ENCODE data around the gene MGAM2. TPM values are rescaled to one million over a fixed set of nuclear protein-coding genes. Genes with fewer than 3 reads are reported as not detected.
A peak's percentile ranks its signal among the peaks of the same experiment; 100 is the strongest.

MGAM2 gene
- total and polyA plus RNA-seq, 10 of the 15 experiments (the other 5 are each of a cell fraction or from before 2014, with no cell fraction given), result 0.01 to 0.16 (median 0.03) TPM; not detected in 6

DNA sequence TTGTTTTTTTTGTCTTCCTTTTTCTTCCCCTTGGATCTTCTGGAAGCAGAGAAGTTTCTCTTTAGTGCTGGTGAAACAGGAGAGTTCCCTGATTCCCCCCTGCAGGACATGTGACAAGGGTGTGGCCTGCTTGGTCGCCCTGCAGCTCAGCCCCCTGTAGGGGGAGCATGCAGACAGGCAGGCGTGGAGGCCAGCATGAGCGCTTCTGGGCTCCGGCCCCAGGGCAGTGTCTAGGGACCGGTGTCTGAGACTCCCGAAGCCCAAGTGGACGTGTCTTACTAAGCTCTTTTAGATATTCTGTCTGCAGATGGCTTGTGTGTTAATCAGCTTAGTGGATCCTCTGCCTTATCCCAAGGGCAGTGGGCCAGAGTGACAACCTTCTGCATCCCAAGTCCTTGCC, 120.2 kb downstream of the MGAM2 start:
- TF ChIP-seq SPI1 (IDR thresholded peaks at IDR 0.05; ENCODE audit: borderline replicate concordance, insufficient read depth, low read depth, low read length) (no peak), CTCF (IDR thresholded peaks at IDR 0.05 in 2 of 3, conservative IDR thresholded peaks at IDR 0.05 in 1 of 3; ENCODE audit: control insufficient read depth in 2 of 3, extremely low read depth in 1 of 3, insufficient read depth in 1 of 3, low read depth in 3 of 3, low read length in 3 of 3) (peak in 1 of 3 experiments; percentile 27; a peak in 2 of 6 replicates), RUNX3 (IDR thresholded peaks at IDR 0.05; ENCODE audit: low read length) (no peak)
- intact Hi-C loops (cut with micrococcal nuclease; ENCODE audit: unreplicated experiment), result no loop called here
- in situ Hi-C loops (cut with MboI), result no loop called here
- Histone ChIP-seq H3K79me2 (ENCODE audit: control insufficient read depth, insufficient read depth, low read length) (no peaks in the 10 kb centered on the region), H3K36me3 (ENCODE audit: control insufficient read depth in 2 of 2, insufficient read depth in 2 of 2, low read length in 1 of 2) (no peaks in the 10 kb centered on the region), H3K4me2 (ENCODE audit: control insufficient read depth, insufficient read depth) (no peak overlapping the region), H3K9ac (ENCODE audit: control insufficient read depth, insufficient read depth, low read length) (no peak overlapping the region), H3K9me3 (replicated peaks; ENCODE audit: control insufficient read depth, insufficient read depth, low read length) (no peaks in the 10 kb centered on the region), H2AFZ (ENCODE audit: control insufficient read depth, low read depth, low read length) (no peak overlapping the region), H3K4me3 (no peak overlapping the region), H3K4me1 (ENCODE audit: control insufficient read depth, insufficient read depth, low read length) (no peaks in the 10 kb centered on the region), H3K27ac (ENCODE audit: control insufficient read depth, insufficient read depth) (no peak overlapping the region), H3K27me3 (replicated peaks in 1 of 2; ENCODE audit: control insufficient read depth in 2 of 2, insufficient read depth in 2 of 2, low read length in 1 of 2) (no peaks in the 10 kb centered on the region), H4K20me1 (ENCODE audit: control insufficient read depth, insufficient read depth) (no peaks in the 10 kb centered on the region)
- POLR2A ChIA-PET, result interaction anchor here (1.1 kb wide), 1 partner anchor 33 kb away, joined by 4 read pairs; no protein-coding TSS in a partner anchor
- DNase-seq (ENCODE audit: low read depth, low spot score) (no peak), FAIRE-seq (no peak), ATAC-seq (peak; percentile 81)
- WGBS (ENCODE audit: insufficient coverage, insufficient replicate concordance, low lambda C conversion rate, missing lambda C conversion rate), result 37% methylated on average over 7 of the region's 7 CpGs
- CTCF ChIA-PET, result interaction anchor here (0.8 kb wide), 1 partner anchor 24 kb away, joined by 3 read pairs; no protein-coding TSS in a partner anchor
- RAD21 ChIA-PET (ENCODE audit: unreplicated experiment), result interaction anchor here (0.6 kb wide), 1 partner anchor 306 kb away, joined by 3 read pairs; no protein-coding TSS in a partner anchor
- SMC1A ChIA-PET (ENCODE audit: uncharacterized antibody, unreplicated experiment), result no interaction called here
- BruUV-seq (replicated peaks), result no TSS peak

DNA sequence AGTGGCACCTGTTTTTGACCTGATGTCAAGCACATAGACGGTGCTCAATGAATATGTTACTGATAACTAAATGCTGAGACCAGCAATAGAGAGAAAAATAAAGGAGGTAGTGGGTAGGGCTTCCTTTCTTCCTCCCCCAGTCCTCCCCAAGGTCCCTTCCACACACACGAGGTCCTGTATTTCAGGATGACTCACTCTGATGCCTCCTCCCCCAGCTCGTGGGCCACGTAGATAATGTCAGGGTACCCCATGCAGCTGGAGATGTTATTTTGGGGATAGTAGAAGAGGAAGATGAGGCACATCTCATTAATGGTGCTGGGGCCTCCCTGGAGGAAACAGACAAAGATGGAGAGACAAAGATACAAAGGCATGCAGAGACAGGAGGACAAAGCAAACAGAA, 129.0 kb downstream of the MGAM2 start:
- Histone ChIP-seq H3K4me1 (ENCODE audit: control insufficient read depth, insufficient read depth, low read length) (no peaks in the 10 kb centered on the region), H4K20me1 (ENCODE audit: control insufficient read depth, insufficient read depth) (no peaks in the 10 kb centered on the region), H3K4me2 (ENCODE audit: control insufficient read depth, insufficient read depth) (no peak overlapping the region), H3K27ac (ENCODE audit: control insufficient read depth, insufficient read depth) (no peak overlapping the region), H3K79me2 (ENCODE audit: control insufficient read depth, insufficient read depth, low read length) (no peaks in the 10 kb centered on the region), H3K36me3 (ENCODE audit: control insufficient read depth in 2 of 2, insufficient read depth in 2 of 2, low read length in 1 of 2) (no peaks in the 10 kb centered on the region), H3K27me3 (replicated peaks in 1 of 2; ENCODE audit: control insufficient read depth in 2 of 2, insufficient read depth in 2 of 2, low read length in 1 of 2) (no peaks in the 10 kb centered on the region; a peak in 1 of 4 replicates), H3K4me3 (no peak overlapping the region), H3K9ac (ENCODE audit: control insufficient read depth, insufficient read depth, low read length) (no peak overlapping the region), H3K9me3 (replicated peaks; ENCODE audit: control insufficient read depth, insufficient read depth, low read length) (no peaks in the 10 kb centered on the region), H2AFZ (ENCODE audit: control insufficient read depth, low read depth, low read length) (no peak overlapping the region)
- TF ChIP-seq SMC3 (IDR thresholded peaks at IDR 0.05; ENCODE audit: borderline replicate concordance, low read length) (no peak), ESRRA (IDR thresholded peaks at IDR 0.05; ENCODE audit: low read length) (no peak), MYC (IDR thresholded peaks at IDR 0.05; ENCODE audit: insufficient read depth, insufficient read length, insufficient replicate concordance, low read length, severe bottlenecking) (no peak), DPF2 (IDR thresholded peaks at IDR 0.05) (no peak), CHD4 (IDR thresholded peaks at IDR 0.05) (no peak), MTA3 (IDR thresholded peaks at IDR 0.05; ENCODE audit: borderline replicate concordance, low read length) (no peak), EED (IDR thresholded peaks at IDR 0.05; ENCODE audit: low read depth) (no peak), TCF12 (IDR thresholded peaks at IDR 0.05; ENCODE audit: low read depth, low read length) (no peak), ETV6 (conservative IDR thresholded peaks at IDR 0.05 in 1 of 2, IDR thresholded peaks at IDR 0.05 in 1 of 2; ENCODE audit: borderline replicate concordance in 1 of 2, low read depth in 1 of 2) (no peak)
- DNase-seq (ENCODE audit: low read depth, low spot score), result no peak
- no peak for FAIRE-seq
- ChIA-PET SMC1A (ENCODE audit: uncharacterized antibody, unreplicated experiment) (no interaction called here), RAD21 (ENCODE audit: unreplicated experiment) (no interaction called here), POLR2A (no interaction called here), CTCF (no interaction called here)
- intact Hi-C loops (cut with micrococcal nuclease; ENCODE audit: unreplicated experiment), result no loop called here
- in situ Hi-C loops (cut with MboI), result no loop called here
- WGBS (ENCODE audit: insufficient coverage, insufficient replicate concordance, low lambda C conversion rate, missing lambda C conversion rate), result 0% methylated on average over 4 of the region's 4 CpGs
- no TSS peak for BruUV-seq (replicated peaks)
- ATAC-seq, result no peak
